DMS153 treated with DMSO at 0.1 percent for 48 hours (cell line): Measurements from ENCODE around the gene STRA8.
"Not testable (repeated sequence)": the region's sequence is repeated elsewhere in the genome, so short reads cannot be mapped to it uniquely, and the experiment has no call there.

Experiments used
- DNase-seq: peaks from one replicate; lab custom pipeline; 2025; ENCODE audit not compliant: unreplicated experiment; lab: John Stamatoyannopoulos, UW

STRA8 gene

DNA sequence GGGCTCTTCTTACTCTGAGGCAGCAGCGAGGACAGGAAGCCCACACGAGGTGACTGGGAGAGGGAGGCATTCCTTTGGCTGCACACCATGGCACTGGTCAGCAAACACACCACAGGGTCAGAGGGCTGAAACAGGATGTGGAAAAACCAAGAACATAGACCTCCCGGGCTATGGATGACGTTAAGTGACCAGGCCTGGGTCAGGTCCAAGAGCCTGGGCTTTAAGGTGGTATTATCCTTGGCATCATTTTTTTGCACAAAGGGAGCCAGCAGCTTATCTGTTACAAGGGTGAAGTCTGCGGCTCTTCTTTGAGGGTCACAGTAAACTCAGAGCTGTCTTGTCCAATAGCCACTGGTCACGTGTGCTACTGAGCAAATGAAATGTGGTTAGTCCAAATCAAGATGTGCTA lies 29.3 kb upstream of the STRA8 start:
- DNase-seq: no peak

DNA sequence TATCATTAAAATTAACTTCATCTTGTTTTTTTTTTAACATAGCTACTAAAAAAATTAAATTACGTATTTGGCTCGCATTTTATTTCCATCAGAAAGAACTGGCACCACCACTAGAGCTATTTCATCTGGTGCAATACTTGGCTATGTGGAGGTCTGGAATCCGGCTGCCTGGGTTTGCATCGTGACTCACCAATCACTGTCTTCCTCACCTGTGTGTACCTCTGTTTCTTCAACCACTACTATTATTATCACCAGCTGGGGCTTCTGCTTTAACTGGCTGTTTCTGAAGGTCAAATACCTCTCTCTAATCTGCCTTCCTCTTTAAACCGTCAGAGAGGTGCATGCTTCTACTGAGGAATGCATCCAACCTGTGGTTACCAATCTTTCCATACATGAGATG lies 28.8 kb upstream of the STRA8 start:
- no peak for DNase-seq

DNA sequence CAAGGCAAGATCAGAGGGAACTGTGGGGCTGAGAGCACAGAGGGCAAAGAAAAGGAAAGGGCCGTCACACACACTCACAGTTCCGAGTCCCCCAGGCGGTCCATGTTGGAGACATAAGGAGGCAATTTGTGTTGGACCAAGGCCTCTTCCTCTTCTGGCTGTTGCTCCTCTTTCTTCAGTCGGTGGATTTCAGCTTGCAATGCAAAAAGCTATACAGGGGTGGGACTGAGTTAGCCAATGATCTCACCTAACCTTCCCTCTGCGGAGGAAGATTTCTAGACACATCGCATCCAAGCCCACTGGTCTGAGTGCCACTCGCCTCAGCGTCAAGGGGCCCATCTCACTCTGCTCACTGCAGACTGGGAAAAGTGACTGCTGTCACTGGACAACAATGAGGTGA lies 27.8 kb upstream of the STRA8 start:
- DNase-seq: no peak

DNA sequence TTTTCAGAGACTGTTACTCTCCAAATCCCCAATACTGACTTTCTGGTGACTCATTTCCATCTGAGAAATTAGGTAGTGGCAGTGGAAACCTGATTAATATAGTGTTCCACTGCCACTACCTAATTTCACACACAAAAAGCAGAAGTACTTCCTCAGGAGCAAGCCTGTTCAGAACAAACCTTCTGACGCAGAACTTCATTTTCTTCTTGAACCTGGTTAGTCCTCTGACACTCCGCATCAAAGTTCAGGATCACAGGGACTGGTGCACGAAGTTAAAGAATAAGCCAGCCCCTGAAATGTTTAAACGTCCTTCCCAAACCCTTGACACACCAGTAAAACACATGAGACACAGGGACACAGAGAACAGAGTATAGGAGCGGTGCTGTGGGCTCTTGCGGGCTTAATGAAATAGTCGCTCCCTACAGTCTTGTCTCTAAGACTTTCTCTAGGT lies 26.7 kb upstream of the STRA8 start:
- no peak for DNase-seq

DNA sequence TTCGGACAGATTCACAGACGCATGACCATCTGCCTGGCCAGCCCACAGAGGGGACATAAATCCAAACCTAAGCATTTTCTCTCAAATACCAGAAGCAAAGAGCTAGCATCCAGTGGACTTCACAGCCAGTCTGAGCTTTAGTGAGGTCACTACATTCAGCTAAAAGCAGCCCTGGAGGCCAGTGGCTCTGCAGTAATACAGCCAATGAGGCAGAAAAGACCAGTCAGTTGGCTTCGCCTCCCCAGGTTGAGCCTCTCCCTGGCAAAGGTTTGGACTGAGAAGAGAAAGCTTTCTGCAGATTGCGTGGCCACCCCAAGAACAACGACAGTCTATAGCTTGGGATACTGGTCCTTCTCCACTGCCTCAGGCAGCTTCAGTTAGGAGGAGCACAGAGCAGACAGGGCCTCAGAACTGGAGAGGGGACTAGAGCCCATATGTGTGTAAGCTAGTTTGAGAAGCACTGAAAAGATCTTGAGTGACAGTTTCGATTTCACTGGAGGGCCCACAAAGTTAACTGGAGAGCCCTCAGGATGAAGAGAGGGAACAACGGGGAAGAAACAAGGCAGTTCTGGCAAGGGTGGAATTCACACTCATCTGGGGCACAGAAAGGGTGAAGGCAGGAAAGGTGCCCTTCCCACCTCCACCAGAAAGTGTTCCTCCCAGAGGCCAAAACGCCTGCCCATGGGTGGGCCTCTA lies 26.1 kb upstream of the STRA8 start:
- DNase-seq: no peak

DNA sequence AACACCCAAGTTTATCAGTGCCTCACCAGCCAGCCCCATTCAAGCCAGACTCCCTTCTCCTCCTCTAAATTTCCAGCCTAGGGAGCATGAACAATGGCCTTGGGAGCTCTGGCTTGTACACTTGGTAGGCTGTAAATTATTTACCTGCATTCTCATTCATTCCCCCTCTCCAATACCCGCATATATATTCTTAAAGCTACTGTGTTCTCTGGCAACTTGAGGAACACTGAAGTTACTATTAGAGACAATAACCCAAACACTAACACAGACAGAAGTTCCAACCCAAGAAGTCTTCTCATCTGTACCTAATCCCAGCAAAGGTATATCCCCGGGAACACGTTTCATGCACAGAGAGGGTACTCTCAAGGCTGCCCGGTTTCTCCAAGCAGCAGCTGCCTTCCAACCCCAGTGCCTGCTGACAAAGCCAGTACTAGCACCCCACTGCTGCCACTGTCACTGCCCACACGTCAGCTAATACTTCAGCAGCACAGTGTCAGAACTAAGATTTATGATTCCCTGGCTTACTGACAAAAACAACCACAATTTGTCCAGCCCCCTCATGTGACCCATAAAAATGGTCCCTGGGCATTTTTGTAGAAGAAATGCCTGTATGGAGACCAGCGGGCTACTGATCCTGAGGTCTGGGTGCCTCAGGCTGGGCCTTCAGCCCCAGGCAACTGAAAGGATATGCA lies 25.4 kb upstream of the STRA8 start:
- DNase-seq: no peak

DNA sequence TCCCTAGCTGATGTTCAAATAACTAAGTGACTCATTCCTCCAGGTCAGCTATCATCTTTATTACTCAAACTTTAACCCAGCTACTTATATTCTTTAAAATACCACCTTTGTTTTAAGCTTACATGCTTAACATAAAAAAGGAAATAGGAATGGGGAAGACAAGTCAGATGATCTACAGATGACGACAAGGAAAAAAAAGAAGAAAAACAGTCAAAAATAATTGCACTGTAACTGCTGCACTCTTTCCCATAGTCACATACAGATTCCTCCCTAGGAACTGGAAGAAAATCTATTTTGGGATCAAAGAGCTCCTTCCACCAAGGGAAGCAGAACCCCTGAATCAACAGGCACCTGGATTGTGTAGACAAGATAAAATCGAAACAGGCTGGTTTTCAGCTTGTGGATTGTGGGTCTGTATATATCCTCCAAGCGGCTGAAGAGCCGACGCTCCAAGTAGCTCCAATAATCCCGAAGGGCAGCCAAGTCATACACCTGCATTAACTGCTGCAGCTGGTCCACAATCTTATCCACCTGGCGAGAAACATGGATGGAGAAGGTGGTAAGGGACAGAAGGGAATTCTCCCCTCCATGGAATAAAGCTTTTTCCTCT lies 24.3 kb upstream of the STRA8 start:
- no peak for DNase-seq

DNA sequence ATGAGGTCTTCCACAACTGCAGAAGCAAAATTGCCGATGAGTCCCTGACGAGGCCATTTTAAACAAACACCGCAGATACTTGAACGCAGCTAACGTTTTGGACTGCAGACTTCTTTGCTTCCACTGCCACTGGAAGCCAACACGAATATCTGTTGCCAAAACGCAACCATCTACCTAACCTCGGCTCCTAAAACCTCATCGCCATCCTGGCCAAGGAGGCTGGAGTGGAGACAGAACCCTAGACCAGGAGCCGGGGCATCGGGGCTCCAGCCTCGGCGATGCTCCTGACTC lies 22.8 kb upstream of the STRA8 start:
- DNase-seq: no peak

DNA sequence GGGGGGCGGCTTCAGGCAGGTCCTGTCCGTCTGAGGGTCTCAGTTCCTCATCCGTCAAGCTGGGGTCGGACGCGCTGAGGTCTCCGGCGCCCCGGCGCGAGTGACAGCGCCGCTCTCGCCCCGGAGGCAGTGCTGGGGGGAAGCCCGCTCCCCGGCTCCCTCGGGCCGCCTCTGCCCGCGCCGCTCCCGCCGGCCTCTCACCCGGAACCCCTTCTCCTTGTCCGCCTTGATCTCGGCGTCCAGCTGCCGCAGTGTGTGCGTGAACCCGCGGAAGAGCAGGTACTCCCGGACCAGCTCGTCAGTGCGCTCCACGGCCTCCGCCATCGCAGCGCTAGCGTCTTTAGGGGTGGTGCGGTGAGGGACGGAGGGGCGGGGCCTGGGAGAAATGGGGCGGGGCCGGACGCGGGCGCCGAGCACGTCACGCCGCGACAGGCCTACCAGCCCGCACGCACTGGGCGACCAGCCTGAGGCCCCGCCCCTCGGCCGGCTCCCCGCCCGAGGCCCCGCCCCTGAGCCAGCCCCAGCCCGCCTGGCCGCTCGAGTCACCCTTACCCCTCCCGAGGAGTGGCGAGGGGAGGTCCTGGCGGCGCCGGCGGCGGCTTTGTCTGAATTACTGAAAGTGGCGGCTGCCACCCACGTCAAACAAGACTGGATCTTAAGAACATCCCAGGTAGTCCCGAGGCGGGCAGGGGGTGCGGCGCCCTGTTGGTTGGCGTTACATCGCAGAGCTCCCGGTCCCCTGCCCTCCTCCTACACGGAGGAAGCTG lies 22.3 kb upstream of the STRA8 start, which contains the start of gene WDR91:
Gene WDR91, minus strand, starts transcription at position 348 of the 767 bp plus-strand sequence. Its CDS starts 24 bp downstream, at position 324.
- DNase-seq: peak; percentile 69

DNA sequence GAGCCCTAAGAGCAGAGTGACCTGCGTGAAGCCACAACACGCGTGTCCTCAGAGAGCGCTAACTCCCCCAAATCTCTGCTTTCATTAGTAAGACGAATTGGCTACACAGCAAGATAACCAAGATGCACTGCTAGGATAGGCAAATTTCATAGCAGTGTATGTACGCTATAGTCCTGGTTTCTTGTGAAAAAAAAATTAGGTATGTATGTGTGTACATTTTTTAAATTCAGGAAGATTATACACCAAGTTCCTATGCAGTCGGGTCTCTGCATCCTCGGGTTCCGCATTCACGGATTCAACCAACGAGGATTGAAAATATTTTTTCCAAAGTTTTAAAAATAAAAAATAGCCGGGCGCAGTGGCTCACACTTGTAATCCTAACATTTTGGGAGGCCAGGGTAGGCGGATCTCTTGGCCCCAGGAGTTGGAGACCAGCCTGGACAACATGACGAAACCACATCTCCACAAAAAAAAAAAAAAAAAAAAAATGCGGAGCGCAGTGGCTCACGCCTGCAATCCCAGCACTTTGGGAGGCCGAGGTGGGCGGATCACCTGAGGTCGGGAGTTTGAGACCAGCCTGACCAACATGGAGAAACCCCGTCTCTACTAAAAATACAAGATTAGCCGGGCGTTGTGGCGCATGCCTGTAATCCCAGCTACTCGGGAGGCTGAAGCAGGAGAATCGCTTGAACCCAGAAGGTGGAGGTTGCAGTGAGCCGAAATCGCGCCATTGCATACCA lies 21.5 kb upstream of the STRA8 start:
- DNase-seq: not testable (repeated sequence)

DNA sequence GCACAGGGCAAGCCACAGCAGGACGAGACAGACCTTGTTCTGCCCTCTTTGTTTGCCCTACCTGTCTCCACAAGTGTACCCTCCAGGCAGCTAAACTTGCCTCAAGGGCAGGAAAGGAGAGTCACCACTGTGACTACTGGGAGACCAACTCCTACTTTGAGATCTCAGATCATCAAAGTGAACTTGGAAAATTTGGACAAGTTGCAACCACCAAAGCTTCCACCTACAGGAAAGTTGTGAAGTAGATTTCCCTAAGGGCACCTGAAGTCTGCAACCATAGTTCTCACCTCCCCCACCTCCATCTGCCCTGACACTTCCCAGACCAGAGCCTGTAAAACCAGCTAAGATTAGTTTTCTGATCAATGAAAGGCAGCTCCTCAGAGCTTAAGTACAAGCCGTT lies 19.8 kb upstream of the STRA8 start:
- DNase-seq: no peak

DNA sequence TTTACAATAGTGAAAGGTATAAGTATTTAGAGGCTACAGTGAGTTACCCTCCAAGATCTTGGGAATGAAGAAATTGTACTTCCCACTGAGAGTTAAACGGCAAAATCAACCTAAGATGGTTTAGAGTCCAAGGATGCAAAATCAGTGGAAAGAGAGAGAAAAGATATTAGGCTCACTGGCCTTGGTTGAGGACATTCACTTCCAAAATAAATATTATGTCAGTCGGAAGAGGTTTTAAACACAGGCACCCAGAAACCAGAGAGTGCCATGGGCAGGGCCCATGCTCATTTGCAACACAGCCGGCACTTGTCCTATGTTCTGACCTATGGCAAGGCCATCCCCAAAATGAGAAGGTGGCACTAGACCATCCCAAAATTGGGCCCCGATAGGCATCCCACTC lies 18.5 kb upstream of the STRA8 start:
- DNase-seq: no peak

DNA sequence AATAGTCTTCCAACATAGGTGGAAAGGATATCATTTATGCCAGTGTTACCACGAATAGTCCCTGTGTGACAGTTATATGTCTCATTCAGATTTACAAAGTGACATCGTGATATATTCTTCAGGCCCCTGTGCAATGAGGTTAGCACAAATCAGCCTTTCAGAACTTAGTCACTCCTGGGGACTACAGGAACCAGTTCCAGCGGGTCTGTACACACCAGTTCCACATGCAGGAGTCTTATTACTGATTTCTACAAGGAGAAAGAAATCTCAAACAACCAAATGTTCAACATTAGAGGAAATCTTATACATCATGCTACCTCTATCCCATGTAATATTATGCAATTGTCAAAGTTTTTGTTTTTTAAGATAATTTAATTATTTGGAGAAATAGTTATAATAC lies 17.9 kb upstream of the STRA8 start:
- no peak for DNase-seq

DNA sequence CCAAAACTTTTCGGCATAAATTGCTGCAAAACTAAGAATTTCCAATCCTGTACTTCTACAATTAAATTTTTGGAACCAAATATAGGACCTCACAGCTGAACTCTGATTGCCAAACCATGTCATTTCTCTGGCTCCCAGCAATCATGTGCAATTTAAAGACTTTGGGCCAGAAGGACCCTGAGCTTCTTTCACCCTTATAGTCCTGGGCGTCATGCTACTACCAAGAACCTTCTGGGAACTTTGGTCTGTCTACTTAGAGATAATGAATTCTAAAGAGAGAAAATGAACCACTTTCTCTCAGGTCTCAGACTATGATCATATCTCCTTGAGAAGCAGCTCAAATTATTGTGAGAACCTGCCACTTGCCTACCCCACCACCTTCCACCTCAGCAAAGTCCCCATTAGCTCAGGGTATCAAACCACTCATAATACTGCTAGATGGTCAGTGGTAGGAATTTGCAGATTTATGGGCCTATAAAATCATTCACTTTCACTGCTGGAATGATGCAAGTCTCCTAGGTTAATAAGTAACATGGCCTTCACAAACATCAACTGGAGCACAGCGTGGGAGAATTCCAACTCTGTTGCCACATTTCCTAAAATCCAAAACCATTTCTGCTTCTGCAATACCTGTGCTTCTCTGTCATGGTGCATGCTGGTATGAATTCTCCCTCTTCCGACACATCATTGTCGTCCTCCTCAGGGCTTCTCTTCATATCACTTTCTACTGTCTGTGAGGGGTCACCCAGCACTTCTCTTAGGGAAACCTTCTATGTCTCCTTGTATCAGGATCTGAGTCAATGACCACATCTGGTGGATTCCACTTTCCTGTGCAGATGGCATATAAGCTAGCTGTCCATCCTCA lies 15.8 kb upstream of the STRA8 start:
- no peak for DNase-seq

DNA sequence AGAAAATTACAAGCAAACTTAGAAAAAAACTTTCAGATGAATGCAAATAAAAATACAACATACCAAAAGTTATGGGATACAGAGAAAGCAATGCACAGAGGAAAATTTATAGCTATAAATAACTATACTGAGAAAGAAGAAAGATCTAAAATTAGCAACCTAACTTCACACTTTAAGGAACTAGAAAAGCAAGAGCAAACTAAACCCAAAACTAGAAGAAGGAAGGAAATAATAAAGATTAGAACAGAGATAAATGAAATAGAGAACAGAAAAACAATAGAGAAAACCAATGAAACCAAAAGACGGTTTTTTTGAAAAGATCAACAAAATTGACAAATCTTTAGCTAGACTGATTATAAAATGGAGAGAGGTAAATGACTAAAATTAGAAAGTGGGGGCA lies 9.6 kb upstream of the STRA8 start:
- DNase-seq: no peak

DNA sequence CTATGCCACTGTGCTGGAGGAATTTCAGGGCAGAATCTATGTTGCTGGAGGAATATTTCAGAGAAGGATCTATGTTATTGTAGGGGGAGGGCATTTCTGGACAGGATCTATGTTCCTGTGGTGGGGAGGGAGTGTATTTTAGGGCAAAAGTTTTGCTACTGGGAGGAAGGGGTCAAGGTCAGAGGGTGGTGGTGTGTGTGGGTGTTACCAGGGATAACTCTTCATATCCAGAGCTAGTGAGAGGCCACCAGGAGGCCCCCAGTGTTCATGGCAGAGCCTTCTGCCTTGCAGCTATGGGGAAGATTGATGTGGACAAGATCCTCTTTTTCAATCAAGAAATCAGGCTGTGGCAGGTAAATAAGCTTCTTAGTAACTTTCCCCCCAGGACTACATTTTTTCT lies 2.0 kb upstream of the STRA8 start:
- DNase-seq: no peak

DNA sequence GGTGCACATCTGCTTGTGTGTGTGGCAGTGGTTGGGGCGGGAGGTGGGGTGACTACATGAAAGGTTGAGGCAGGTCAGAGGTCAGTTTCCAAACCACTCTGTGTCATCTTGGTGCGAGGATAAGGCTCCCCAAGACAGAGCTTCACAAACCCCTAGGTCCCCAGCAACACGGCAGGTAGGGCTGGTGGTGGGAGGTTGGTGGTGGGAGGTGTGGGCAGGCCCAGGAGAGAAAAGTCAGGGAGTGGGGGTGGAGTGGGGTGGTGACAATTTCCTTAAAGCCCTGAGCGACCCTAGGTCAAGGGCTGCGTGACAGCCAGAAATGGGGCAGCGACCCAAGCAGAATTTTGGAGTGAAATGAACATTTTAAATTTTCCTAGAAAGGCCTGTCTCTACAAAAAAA lies 1.6 kb upstream of the STRA8 start:
- no peak for DNase-seq

DNA sequence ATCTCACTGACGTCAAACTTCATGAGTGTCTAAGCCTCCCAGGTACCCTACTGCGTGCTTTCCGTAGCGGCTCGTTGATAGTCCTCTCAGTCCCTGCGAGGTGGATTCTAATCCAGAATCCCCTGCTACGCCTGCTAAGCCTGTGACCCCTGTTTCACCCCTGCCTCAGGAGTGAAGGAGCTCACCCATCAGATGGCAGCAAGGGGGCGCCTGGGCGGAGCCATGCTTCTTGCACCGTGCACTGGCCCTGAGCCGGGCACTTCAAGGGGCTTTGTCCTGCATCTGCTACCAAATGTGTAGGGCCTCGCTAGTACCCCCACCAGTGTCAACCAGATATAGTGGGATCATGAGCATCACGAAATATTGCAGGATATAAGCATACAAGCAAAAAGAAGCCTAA lies 918 bp upstream of the STRA8 start:
- no peak for DNase-seq

DNA sequence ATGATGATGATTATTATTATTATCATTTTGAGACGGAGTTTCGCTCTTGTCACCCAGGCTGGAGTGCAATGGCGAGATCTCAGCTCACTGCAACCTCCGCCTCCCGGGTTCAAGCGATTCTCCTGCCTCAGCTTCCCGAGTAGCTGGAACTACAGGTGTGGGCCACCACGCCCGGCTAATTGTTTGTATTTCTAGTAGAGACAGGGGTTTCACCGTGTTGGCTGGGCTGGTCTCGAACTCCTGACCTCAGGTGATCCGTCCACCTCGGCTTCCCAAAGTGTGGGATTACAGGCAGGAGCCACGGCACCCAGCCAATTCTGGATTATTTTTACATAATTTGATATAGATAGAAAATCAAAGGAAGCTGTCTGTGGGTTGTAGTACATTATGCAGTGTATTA lies 457 bp downstream of the STRA8 start:
- not testable (repeated sequence) for DNase-seq

DNA sequence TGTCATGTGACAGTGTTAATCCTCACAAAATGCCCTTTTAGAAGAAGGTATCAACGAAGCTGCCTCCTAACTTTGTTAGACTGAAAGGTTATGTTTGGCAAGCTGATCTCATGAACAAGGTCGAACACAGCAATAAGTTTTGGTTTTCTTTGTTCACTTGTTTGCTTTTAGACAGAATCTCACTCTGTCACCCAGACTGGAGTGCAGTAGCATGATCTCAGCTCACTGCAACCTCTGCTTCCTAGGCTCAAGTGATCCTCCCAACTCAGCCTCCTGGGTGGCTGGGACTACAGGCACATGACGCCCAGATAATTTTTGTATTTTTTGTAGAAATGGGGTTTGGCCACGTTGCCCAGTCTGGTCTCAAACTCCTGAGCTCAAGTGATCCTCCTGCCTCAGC lies 1.1 kb downstream of the STRA8 start:
- no peak for DNase-seq
